Measurements from ENCODE around the gene CHIC2.

CHIC2 gene

DNA sequence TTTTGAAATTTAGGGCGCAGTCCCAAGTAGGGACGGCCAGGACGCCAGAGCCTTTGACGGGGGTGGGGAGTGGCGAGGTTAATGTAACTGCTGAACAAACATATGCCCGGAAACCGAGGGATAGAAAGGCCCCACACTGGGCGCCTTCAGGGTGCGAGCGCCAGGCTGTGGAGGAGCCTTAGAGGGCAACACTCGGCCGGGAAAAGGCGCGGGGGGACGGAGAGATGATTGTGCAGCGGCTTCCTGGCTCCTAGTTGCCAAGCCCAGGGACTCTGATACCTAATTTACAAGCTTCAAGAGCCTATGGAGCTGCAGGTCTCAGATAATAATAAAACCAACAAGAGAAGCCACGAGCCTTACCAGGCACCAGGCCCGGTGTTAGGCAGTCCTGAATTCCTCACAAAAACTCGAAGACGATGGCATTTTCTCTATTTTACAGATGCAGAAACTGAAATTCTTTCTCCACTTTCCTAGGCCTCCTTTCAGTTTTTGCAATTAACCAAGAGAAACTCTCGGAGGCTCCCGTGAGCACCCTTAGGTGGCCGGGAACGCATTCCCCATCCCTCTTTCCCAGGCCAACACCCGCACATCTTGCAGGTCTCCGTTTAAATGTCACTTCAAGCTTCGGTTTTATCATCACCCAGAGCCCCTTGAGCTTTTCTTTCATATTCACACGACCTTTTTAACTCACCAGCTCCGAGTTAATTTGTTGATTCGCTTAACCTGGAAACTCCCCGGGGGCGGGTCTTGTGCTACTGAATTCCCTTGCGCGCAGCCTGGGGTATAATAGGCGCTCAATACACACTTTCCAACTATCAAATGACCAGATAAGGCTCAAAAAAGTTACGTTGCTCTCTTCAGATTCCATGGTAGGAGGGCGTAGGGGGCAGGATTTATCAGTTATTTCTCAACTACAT, 29.2 kb upstream of the CHIC2 start:
- no peak for DNase-seq (ENCODE audit: low read depth, low spot score)
- no peak overlapping the region for H3K27ac ChIP-seq

DNA sequence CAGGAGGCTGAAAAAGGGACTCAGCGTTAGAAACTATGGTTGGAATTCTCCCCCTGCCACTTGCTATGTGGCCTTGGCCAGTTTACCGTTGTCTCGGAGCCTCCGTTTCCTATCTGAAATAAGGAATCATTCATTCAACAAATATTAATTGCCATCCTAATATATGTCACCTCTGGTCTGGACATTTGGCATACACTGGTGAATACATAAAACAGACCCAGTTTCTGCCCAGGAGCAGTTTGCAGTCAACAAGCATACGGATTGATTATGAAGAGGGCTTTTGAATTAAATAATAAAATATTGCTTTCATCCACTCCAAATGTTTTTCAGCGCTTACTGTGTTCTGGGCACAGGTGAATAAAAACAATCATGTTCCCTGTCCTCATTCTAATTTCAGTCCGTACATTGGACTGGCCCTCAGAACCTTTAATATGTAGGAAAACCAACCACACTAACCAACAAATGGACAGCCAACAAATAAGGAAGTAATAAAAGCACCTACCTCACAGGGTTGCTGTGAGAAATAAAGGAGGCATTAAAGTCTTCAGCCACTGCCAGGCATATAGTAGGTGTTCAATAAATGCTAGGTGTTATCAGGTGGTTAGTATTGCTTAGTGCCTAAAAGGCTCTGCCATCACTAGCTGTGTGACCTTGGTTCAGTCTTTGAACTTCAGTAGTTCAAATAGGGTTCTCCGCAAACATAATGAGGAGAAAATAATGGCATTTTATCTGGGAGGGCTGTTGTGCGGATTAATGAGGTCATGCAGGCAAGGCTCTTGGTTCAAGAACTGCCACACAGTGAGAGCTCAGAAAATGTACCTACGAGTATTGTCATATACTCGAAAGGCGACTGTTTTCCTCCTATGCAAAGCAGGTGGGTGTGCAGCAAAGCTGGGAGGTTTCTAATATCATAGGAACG, 28.3 kb upstream of the CHIC2 start:
- no peak overlapping the region for H3K27ac ChIP-seq
- DNase-seq (ENCODE audit: low read depth, low spot score) = no peak

DNA sequence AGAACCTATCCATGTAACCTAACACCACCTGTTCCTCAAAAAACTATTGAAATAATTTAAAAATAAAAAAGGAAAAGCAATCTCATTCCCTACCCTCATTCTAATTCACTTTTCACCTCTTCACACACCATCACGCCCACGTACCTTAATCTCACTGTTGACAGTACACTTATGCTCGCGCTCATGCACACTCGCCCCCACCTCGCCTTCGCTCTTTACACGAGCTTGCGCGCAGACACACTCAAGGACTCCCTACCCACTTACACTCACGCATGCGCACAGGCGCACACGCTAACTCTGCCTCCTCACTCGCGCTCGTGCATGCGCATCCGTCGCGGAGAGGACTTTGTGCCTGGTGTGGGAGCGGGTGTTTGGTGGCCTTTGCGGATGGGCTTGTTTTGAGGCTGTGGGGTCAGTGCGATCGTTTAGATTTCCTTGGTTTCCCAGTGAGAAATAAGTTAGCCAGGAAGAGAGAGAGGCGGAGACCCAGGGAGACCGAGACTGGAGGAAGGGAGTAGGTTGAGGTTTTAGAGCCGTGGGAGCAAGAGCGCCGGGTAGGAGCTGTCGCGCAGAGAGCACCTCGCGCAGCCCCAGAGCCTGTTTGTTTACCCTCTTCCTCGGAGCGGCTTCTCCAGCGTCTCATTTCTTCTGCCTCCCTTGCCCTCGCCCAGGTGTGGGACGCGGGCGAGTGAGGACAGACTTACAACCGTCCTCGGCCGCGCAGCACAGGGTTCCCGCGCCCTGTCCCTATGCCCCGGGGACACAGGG, 27.4 kb upstream of the CHIC2 start:
- H3K27ac ChIP-seq = no peak overlapping the region
- no peak for DNase-seq (ENCODE audit: low read depth, low spot score)

DNA sequence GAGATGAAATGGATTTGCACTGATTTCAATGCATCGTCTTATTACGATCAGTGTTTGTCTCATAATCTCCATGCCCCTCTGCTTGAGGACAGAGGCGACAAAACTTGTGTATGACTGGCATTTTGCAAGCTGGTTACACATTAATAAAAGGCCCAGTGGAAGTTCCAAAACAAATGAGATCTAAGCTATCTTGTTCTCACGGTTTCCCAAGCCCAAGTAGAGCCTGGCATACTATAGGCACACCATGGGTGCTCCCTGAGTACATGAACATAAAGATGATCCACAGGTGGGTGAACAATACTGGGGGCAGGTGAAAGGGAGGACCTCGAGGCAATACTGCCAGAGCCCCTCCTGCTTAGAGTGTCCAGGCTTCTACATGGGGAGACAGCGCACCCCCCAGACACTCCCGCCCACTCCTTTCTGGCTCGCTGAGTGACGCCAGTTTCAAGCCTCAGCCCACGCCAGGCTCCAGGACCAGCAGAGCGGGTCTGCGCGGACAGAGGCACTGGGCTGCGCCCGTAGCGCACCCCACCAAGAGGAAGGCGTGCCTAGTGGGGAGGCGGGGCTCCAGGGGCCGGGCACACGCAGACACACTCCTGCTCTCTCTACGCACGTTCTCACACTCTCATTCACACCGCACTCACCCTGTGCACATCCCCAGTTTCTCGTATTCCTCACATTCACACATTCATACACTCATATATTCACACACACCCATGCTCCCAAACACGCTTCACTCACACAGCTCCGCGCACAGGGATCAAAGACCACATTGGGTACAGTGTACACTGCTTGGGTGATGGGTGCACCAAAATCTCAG, 26.6 kb upstream of the CHIC2 start:
- no peak overlapping the region for H3K27ac ChIP-seq
- no peak for DNase-seq (ENCODE audit: low read depth, low spot score)

DNA sequence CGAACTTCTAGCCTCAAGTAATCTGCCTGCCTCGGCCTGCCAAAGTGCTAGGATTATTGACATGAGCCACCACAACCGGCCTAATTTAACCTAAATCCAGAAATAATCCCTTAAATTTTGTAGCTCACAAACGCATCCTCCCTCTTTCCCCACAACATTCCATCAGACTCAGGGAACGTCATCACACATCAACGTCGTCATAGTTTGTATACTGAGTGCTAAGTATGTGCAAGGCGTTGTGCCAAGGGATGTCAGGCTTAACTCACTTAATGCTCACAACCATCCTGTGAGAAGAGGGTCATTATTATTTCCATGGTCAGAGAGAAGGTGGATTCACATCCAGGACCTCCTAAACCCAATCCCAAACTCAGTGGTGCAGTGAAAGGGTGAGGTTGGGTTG, 26.0 kb upstream of the CHIC2 start:
- DNase-seq (ENCODE audit: low read depth, low spot score) = no peak

DNA sequence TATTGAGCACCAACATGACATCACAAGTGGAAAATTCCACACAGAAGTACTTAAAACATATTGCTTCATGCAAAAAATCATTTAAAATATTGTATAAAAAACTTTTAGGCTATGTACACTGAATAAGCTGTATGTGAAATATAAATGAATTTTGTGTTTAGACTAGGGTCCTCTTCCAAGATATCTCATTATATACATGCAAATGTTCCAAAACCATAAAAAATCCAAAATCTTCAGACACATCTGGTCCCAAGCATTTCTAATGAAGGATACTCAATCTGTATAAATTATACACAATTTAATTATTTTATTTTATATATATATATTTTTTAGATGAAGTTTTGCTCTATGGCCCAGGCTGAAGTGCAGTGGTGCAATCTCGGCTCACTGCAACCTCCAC, 25.5 kb upstream of the CHIC2 start:
- no peak overlapping the region for H3K27ac ChIP-seq
- DNase-seq (ENCODE audit: low read depth, low spot score) = no peak

More for the DNA sequence above, 26.0 kb upstream of the CHIC2 start:
- H3K27ac ChIP-seq = no peak overlapping the region

DNA sequence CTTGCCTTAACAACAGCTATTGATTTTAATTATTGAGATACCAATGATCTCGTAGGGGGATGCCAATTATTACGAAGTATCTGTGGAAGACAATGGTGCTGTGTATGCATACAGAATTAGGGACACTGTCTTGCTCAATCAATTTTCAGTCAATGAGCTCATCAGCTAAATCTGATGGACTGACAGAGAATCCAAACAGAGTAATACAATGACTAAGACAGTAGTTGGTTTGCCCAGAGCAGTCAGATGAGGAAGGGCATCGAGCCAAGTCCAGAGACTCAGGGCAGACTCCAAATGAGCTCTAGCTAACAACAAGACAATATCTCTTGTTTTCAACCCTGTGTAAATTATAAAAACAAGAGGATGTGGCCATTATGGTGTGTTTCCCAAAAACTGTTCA, 20.9 kb upstream of the CHIC2 start:
- H3K27ac ChIP-seq = peak overlapping the region; percentile 18

DNA sequence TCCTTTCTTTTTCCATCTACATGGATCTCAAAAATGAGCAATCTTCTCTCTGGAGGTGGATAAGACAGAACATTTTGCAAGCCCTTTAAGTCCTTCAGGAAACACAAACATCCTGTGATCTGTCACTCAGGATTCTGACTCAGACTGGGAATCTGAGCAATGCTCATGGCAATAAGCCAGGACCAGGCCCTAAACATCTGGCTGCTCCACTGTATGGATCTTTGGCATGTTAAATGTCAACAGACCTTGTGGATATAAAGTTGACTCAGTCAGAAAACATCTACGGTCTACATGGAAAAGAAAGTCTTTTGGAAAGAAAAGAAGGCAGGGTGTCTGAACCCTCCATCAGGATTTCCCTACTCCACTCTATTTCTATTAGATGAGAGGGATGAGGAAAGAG, 17.8 kb upstream of the CHIC2 start:
- H3K27ac ChIP-seq = peak overlapping the region; percentile 66
- DNase-seq (ENCODE audit: low read depth, low spot score) = peak; percentile 86

More for the DNA sequence above, 20.9 kb upstream of the CHIC2 start:
- peak; percentile 75 for DNase-seq (ENCODE audit: low read depth, low spot score)

DNA sequence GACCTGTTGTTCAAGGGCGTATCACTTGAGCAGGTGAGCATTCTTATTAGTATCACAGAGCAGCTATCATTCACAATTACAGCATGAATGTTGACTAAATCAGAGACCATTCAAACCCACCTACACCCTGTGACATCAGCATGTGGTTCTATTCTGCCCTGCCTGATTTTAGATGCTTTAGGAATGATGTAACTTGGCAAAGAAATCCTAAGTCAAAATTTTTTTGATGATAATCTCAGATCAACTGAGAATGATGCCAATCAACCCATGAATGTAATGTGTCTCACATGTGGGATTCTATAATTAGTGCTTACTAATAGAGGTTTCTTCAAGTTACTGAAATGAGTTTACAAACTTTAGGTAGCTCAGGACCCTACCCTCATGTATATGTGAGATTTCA, 13.4 kb upstream of the CHIC2 start:
- DNase-seq (ENCODE audit: low read depth, low spot score) = no peak
- H3K27ac ChIP-seq = peak overlapping the region; percentile 40

DNA sequence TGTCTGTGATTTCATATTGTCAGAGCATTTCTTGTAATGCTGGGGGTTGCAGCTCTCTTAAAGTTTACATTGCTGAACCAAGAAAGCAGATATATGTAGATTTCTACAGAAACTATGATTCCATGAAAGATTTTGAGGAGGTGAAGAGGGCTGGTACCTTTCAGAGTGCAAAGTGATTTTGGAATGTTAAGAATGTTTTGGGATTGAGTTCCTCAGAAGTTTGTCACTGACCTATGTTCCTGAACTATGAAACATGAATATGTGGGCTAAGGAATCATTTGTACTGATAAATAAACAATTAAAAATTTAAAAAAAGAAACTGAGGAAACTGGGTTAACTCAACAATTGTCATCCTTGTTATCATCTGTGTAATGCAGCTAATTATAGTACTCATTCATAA, 12.3 kb upstream of the CHIC2 start:
- peak overlapping the region; percentile 40 for H3K27ac ChIP-seq
- DNase-seq (ENCODE audit: low read depth, low spot score) = no peak

DNA sequence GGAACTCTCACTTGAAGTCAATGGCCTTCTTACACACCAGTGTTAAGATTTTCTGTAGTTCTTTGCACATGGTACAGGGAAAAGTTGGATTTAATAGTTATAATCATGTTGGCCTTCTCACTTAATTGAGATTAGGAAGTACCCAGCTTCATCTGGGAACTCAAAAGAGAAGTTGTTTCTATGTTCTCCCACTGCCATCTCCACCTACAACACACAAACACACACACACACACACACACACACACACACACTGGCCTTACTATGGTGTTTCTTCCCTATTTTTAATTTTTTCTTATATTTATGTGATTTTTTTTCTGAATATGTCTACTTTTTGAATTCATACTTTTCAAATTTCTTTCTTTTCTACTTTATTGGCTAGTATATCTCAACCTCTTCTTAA, 10.0 kb upstream of the CHIC2 start:
- no peak overlapping the region for H3K27ac ChIP-seq
- DNase-seq (ENCODE audit: low read depth, low spot score) = no peak

DNA sequence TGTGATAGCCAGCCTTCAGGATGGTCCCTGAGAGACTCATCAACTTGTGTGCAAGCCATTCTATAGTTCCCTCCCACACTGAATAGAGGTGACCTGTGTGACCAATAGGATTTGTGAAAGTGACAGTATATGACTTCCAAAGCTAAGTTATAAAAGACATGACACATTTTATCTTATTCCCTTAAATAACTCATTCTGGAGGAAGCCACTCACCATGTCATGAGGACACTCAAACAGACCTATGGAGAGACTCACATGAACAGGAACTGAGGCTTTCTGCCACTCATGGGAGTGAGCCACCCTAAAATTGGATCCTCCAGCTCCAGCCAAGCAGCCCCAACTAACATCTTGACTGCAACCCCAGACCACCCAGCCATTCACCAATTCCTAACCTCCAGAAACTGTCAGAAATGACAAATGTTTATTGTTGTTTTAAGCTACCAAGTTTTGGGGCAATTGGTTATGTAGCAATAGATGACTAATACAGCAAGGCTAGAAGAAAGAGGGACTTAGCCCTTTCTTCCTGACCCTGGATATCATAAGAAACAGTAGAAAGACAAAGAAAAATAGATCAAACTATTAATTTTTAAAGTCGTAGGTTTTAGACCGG, 9.0 kb upstream of the CHIC2 start:
- DNase-seq (ENCODE audit: low read depth, low spot score) = no peak

DNA sequence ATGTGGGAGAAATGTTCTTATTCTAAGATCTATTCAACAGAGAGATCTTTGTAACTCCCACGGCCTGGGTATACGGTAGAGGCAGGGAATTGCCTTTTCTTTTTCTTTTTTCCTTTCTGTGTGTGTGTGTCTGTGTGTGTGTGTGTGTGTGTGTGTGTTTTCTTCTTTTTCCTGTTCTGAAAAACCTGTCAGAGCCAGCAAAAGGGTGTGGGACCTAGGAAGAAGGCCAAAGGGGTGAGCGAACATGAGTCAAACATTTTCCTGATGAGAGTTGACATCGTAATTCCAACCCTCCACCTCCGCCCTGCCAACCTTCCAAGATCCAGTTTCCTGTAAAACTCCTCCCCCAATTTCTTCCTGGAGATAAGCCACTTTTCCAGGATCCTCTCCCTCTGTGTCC, 2.8 kb upstream of the CHIC2 start:
- peak; percentile 91 for DNase-seq (ENCODE audit: low read depth, low spot score)
- peak overlapping the region; percentile 96 for H3K27ac ChIP-seq

More for the DNA sequence above, 9.0 kb upstream of the CHIC2 start:
- H3K27ac ChIP-seq = no peak overlapping the region

DNA sequence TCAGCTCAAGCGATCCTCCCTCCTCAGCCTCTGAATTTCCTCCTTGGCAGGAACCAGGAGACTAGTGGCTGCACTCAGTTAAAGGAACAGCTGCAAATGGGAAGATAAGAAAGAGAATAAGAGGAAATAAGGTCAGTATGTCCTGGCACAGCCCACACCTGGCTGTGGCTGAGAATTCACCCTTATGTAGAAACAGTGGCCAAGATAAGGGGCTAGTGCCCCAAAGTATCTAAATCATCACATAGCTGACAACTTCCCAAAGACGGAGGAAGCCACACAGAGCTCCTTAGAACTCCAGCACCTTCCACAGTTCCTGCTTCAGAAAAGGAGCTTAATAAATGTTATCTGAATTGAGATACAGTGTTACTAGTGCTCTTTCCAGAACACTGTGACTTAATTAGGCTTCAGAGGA, 2.3 kb upstream of the CHIC2 start:
- H3K27ac ChIP-seq = peak overlapping the region; percentile 96
- DNase-seq (ENCODE audit: low read depth, low spot score) = no peak

DNA sequence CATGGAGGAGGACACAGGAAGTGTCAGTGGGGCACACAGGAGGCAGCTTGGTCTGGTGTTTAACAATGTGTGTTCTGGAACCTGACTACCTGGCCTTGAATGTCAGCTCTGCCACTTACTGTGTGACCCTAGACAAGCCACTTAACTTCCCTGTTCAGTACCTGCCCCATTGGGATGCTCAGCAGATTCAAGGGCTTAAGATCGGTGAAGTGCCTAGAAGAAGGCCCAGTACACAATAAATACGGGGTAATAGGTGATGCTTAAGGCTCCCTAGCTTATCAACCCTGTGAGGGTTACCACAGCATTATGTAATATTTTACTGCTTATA, 1.6 kb upstream of the CHIC2 start:
- DNase-seq (ENCODE audit: low read depth, low spot score) = no peak
- peak overlapping the region; percentile 96 for H3K27ac ChIP-seq

DNA sequence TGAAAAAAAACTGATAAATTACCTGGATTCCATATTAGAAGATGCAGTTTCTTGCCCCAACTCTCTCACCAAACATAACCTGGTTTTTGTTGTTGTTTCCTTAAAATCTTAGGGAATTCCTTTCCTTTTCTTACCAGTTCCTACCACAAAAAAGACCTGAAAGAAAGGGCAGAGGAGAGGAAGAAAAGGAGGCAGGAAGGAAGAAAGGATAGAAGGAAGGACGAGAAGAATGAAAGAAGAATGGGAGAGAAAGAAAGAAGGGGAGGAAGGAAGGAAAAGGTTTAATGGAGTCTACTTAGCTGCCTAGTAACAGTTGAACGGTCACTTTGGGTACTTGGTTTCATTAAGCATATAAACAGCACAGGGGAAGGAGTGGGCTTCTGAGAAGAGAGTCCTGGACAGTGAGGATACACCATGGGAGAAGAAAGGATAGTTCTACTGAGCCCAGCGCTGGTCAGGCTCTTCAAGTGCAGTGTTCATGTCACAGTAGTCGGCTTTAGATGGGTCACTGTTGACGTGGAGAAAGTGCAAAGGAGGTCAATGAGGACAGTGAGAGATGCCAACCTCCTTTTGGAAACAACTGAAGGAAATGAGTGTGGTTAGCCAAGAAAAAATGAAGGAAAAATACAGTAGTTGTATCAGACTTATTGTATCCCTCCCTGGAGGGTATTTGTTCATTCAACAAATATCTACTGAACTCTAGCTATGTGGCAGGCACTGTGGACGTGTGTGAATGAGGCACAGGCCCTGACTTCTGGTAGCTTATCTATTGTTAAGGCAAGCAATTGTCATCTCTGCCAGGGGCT, 1.1 kb upstream of the CHIC2 start:
- peak overlapping the region; percentile 96 for H3K27ac ChIP-seq
- DNase-seq (ENCODE audit: low read depth, low spot score) = no peak

DNA sequence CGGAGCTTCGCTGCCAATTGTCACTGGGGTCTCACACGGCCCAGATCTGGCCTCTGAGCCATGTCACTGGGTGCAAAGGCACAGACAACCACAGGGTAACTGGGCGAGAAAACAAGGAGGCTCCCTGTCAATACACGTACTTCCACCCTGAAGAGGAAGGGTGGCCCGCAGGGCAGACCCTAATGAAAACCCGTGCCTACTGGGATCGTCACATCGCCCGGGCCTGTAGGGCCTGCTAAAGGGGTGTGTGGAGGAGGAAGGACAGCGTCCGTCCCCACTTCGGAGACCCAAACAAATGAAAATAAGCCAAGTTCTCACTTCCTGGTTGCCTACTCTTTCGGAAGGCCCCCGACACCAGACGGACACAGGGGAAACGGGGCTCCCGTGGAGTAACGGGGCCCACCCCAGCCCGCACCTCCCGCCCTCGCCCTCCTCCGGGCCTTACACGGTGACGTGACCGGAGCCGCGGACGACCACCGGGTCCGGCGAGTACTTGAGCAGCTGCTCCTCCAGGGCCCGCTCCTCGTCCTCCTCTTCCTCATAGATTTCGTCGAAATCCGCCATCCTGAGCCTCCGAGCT, 578 bp downstream of the CHIC2 start:
- no peak for DNase-seq (ENCODE audit: low read depth, low spot score)
- peak overlapping the region; percentile 96 for H3K27ac ChIP-seq

DNA sequence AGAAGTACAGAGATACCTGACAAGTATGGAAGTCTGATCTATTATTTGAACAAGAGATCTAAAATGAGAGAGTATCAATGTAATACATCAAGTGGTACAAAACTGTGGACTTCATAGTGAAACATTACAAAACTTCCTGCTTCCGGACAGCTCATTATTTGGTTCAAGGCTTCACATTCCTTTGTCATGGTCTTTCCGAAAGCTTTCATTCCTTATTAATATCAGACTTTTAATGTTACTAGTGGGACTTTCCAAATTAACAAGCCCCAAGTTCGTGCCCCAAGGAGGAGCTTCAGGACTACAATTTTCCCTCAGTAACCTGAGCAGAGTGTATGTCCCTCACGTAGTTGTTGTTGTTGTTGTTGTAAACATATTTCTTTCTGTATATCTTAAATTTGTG, 1.2 kb downstream of the CHIC2 start:
- no peak for DNase-seq (ENCODE audit: low read depth, low spot score)
- peak overlapping the region; percentile 96 for H3K27ac ChIP-seq

Data from epithelial cell of prostate (primary cell).